ENCODE results near the gene RBM20.
"Not testable (repeated sequence)": the region's sequence is repeated elsewhere in the genome, so short reads cannot be mapped to it uniquely, and the experiment has no call there.

RBM20 gene

DNA sequence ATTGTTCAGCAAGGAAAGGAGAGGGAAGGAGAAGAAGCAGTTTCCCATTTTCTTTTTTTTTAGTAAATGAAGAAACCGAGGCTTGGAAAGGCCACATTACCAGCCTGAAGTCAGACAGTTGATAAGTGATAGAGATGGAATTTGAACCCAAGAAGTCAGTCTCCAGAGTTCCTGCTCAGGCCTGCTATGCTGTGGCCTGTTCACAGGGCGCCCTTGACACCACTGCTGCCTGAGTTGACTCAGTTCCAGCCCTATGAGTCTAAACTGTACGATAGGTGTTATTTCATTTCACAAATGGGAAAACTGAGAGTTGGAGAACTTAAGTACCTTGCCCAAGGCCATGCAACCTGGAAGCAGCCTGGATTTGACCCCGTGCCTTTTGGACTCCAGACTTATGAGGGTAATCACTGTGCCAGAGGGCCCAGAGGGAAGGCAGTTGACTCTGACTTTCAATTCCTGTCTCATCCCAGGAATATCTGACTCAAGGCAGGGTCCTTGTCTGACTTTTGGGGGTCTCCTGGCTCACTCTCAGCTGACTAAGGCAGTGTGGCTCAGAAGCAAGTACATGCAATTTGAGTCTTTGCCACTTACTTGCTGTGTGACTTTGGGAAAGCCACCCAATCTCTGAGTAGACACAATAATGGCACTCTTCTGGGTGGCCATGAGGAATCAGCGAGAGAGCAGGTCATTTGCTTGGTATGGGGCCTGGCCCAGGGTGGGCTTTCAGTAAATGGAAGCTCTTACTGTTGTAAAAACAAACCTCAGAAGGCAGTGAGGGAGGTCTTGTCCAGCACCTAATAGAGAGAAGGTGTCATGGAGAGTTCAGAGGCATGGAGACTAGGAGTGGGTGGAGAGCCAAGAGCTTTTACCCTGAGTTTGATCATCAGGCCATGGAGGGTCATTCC is 17.9 kb upstream of the RBM20 start:
- no peak for DNase-seq

DNA sequence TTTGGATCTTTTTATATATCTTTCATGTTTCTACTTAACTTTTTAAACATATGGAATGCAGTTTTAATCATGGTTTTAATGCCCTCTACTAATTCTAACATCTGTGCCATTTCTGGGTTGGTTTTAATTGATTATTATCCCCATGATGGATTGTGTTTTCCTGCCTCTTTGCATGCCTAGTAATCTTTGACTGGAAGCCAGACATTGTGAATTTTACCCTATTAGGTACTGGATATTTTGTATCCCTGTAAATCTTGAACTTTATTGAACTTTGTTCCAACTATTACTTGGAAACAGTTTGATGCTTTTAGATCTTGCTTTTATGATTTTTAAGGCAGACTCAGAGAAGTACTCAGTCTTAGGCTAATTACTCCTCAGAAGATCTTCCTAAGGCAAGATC is 16.0 kb upstream of the RBM20 start:
- no peak for DNase-seq

DNA sequence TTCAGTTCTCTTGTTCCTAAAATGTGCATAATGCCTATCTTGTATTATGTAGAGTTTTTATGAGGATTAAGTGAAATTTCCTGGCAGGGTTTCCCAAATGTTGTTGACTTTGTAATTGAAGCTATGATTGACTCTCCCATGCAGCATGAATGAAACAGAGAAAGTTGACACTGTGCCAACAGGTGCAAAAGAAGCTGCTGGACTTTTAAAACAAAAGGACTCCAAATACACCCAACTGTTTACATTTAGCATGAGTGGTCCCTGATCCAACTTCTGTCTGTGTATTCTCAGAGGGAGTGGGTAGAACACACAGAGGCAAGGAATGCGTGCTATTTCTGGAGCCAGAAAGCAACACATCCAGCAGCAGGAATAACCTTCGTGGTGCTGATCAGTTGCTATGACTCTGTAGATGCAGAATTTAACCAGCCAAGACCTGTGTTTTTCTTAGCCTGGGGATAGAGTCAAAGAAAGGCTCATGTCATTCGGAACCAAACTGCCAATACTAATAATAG is 14.4 kb upstream of the RBM20 start:
- DNase-seq: no peak

DNA sequence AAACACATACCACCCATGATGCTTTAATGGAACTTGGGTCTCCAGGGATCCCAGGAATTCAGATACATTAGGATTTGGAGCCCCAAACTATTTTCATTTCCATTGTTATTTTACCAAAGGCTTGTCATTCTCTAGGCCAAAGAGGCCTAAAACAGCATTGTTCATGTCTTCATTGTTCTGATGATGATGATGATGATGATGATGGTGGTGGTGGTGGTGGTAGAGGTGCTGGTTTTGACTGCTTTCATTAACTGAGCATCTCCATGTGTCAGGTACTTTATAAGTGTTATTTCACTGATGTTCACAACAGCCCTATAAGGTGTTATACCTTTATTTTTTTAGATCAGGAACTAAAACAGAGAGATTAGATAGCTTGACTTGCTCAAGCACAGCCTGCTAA is 12.2 kb upstream of the RBM20 start:
- DNase-seq: no peak

DNA sequence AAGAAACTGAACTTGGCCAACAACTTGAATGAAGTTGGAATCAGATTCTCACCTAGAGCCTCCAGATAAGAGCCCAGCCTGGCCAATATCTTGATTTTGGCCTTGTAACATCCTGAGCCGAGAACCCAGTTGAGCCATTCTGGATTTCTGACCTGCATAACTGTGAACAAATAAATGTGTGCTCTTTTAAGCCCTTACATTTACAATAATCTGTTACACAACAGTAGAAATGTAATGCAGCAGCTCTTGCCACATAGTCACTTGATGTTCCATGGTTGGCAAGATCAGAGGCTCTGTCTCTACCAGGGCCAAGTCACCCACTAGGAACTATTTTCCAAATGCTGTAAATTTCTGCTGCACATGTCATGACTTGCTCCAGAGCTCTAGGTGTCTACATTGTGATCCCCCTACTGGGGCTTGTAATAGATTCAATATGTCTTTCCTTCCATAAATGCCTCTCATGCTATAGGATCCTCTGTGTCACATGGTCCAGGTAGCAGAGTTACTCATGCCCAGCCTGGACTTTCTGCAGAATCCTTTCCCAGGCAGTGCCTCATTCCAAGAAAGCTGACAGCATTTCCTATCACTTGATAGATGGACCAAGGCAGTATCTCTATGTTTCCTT is 11.4 kb upstream of the RBM20 start:
- no peak for DNase-seq

DNA sequence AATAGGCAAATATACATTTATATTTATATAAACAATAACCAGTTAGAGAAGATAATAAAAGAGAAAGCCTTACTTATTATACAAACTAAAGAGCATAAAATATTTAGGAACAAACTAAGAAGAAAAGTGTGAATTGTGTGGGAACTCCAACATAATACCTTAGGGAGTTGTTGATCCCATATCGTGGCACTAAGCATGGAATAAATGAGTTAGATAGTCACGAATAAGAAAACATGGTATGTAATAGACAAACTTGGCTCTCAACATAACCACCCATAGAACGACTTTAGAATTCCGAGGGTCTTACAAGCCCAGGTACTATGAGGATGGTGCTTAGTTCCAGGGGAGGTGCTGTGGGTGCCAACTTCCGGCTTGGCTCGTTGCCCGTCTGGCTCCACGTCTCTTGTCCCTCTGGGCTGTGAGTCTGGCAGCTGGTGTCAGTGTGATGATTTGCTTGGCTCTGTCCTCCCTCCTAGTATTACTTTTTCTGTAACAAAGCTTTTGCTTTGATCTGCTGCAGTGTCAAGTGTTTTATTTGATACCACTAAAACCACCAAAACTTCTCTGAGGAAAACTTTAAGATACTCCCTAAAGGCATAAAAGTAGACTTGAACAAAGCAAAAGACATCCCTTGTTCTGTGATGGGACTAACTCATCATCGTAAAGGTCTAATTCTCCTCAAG is 9.5 kb upstream of the RBM20 start:
- no peak for DNase-seq

DNA sequence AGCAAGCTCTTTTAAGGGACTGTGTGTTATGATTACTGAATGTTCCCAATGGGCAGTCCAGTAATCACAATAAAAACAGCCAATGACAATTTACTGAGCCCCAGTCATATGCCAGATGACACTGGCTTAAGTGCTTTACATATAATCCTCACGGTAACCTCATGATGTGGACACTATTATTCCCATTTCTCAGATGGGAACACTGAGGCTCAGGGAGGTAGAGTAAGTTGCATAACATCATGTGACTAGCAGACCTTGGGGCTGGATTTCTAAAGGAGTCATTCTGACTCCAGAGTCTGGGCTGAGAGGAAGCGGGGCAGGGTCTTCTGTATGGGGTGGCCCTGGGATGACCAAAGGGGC is 7.6 kb upstream of the RBM20 start:
- no peak for DNase-seq

DNA sequence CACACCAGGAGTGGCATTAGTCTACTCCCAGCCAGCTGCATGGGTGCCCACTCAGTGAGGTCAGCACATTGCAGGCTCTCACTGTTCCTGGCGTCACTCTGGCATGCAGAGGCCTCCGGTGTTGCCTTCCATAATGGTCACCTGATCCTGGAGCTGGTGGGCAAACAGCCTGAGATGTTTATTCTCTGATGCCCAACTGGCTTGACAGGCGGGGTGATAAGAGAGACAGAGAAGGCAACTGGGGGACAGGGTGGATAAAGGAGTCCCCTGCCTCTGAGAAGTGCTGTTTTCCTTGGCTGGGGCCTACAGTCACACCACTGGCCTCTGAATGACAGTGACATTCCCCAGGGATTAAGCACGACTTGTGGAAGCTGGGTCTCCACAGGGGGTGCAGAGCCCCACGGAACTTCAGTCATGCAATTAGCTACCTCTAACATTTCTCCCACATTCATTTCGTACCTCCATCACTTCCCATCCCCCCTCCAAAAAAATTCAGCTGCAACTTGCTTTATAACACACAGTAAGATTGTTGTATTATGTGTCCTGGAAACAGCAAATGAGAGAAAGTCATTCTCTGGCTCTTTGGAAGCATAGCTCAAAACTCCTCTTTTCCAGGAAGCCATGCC is 7.1 kb upstream of the RBM20 start:
- DNase-seq: no peak

DNA sequence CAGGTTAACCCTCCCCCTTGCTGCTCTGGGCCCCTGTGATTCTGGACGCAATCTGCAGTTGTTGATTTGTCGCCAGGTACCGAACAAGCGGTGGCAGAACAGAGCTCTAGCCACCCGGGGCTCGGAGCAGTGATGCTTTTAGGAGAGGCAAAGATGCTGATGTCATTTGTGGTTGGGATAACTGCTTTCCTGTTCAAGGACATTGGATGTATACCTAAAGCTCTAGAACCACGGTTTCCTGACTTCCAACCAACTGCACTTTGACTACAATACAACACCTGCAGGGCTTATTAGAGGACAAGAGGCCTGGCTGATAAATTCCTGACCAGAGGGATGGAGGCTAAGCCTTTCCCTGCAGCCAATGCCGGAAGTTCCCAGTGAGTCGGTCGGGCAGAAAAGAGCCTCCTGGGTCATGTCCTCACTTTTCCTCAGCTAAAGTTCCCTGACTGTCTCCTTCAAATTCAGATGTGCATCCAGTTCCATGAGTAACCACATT is 6.5 kb upstream of the RBM20 start:
- DNase-seq: no peak

DNA sequence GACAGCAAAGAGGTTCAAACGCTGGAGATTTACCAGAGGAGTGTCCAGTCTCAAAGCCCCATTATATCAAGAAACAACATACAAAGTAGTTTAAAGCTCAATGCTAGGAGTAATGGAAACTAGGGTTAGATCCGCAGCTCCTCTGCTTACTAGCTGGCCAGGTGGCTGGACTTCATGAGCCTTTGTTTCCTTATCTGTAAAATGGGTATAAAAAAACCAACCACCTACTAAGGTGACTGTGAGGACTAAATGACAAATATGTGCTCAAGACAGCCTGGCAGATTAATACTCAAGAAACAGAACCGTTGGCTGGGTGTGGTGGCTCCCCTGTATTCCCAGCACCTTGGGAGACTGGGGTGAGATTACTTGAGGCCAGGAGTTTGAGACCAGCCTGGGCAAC is 5.8 kb upstream of the RBM20 start:
- DNase-seq: no peak

DNA sequence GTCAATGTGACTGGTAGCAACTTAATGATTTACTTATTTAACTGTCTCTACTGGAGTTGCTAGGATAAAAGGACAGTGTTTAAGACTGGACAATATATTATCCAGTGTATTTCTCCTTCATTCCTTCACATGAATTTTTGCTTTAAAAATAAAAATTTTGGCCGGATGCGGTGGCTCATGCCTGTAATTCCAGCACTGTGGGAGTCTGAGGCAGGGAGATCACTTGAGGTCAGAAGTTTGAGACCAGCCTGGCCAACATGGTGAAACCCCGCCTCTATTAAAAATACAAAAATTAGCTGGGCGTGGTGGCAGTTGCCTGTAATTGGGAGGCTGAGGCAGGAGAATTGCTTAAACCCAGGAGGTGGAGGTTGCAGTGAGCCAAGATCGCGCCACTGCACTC is 5.1 kb upstream of the RBM20 start:
- not testable (repeated sequence) for DNase-seq

DNA sequence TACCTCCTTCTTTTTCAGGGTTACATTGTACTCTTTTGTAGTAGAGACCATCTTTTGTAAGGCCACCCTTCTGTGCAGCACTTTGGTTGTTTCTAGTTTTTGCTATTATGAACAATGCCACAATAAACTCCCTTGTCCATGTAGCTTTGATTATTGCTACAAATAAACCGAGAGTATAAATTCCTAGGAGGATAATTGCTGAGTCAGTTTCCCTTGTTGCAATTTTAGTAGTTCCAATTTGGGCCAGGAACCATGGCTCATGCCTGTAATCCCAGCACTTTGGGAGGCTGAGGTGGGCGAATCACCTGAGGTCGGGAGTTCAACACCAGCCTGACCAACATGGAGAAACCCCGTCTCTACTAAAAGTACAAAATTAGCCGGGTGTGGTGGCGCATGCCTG is 4.3 kb upstream of the RBM20 start:
- DNase-seq: not testable (repeated sequence)

DNA sequence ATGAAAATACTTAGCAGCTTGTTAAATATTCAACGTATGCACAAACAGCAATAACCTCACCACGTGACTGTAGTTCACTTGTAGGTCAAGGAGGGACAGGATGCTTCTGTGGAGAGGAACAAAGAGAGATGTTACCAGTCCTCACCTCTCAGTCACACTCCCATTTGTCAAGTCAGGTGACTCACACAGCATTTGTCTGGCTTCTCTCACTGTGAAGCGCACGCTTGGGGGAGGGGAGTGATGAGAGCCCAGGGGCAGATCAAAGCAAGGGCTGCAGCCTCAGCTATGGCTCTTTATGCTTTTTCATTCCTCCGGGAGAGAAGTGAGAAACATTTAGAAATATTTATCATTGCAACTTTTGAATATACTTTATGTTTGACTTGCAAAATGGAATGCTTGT is 2.9 kb upstream of the RBM20 start:
- no peak for DNase-seq

DNA sequence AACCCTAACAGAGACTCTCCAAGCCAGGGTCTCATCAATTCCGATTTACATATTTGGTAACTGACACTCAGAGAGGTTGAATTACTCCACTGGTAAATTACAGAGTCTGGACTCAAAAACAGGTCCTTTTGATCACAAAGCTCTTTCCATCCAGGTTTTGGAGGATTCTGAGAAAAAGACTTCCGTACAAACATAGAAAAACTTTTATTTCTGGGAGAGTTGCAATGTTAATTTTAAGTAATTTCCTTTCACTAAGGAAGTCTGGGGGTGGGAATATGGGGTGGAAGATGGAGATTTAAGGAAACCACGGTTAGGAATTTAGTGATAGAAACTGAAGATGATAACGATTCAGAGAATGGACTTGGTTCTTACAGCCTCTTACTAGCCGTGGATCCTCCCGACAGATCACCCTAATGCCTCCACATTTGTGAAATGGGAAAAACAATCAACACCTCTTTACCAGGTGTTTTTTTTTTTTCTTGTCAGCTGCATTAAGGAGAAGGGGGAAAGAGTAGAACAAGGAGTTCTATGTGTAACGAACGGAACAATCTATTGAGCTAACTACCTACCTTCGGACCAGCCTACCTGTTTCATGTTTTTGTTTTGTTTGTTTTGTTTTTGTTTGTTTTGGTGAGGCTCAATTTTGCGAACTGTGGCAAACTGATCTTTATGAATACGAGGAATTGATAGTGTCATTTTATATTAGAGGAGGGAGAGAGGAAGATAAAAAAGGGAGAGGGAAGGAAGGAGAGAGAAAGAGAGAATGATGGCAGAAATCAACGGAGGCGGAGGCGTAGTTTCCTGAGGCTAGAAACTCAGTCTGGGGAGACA is 1.7 kb upstream of the RBM20 start:
- no peak for DNase-seq

DNA sequence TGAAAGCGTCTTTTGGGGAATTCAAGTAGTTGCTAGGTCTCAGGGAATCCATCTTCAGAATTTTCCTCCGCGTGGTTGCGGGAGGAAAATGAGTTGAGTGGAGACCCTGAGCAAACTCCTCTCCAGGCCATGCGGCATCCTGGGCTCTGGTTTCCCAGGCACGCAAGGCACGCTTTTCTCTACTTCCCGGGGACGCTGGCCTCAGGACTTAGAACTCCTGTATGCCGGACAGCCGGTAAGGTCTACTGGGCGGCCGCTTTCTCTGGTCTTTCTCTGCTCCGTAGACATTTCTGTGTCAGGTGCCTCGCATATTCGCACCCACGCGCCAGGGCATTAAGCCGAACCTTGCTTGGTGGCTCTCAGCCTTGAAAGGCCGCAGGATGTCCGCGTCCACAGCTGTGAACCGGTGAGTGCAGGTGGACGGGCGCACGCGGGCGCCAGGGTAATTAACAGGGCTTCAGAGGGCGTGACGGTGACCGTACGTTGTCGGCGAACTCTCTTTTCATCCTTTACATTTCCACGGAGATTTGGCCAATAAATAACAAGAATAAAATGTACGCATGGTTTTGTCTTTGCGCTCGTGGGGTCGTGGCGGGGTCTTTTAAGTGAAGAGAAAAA is 992 bp upstream of the RBM20 start:
- DNase-seq: no peak

DNA sequence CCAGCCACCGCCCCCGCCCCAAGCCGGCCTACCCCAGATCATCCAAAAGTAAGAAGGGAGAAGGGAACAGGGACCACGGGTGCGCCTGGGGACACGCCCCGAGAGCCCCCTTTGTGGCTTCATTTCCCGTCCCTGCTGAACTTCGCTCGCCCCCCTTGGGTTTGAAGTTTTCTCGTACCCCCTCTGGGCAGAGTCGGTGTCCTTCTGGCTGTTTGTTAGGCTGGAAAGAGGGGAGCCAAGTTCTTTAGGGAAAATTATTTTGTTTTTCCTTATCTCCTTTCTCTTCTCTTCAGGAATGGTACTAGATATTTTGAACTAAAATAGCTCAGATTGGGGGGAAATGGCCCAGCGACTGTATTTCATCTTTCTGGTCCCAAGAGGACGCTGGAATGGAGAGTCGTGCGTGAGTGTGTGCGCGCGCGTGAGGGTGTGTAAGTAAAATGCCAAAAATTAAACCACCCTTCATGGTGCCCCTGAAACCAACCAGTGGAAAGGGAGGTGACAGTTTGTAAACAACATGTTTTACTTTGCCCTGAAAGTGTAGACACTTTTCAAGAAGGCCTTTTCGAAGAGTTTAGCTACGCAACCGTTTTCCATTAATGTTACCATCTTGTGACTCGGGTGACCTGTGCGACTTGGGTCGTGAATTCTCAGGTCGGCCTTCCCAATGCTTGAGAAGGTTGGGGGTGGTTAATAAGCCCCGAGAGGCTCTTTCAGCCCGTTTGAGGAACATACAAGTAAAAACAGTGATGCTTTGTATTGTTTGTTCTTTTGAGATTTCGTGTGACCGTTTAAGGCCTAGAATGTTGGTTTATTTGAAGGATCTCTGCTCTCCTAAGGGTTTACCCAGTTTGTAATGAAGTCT is 694 bp downstream of the RBM20 start:
- no peak for DNase-seq

DNA sequence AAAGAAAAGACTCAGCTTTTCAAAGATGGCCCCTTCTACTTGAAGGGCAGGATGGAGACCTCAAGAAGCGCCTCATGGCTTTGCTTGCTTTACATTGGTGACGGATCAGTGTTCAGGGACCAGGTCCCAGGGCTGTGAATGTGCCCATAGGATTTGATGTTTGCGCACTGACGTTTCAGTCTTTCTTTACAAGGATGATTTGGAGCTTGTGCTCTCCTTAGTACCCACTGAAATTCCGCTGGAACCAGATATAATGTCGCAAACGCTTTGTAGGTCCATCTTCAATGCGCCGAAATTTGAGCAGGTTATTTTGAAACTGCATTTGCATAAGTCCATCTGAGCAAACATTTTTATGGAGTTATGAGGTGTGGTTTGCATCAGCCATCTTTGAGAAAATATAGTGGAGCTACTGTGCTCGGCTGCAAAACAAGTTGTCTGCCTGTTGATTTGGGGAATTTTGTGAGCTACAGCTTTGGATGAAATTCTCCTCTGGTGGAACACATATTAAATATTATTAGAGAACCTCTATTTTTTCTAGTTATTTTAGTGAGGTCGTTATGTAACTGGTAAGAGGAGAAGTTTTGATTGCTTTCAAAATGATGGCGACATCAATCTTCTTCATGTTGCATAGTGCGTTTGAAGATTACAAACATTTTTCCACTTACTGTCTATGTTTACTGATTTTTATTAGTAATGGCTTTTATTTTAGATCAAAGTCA is 2.4 kb downstream of the RBM20 start:
- DNase-seq: no peak

DNA sequence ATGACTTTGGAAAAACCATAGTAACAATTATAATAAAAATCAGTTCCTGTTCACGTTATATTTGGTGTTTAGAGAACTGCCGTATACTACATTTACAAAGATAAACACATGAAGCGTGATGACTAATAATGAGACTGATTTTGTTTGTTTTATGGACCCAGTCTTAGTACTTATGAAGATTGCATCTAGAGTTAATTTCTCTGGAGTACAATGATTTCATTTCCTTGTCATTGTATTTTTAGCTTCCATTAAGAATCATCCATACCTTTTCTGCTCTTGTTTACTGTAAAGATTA is 2.9 kb downstream of the RBM20 start:
- no peak for DNase-seq

DNA sequence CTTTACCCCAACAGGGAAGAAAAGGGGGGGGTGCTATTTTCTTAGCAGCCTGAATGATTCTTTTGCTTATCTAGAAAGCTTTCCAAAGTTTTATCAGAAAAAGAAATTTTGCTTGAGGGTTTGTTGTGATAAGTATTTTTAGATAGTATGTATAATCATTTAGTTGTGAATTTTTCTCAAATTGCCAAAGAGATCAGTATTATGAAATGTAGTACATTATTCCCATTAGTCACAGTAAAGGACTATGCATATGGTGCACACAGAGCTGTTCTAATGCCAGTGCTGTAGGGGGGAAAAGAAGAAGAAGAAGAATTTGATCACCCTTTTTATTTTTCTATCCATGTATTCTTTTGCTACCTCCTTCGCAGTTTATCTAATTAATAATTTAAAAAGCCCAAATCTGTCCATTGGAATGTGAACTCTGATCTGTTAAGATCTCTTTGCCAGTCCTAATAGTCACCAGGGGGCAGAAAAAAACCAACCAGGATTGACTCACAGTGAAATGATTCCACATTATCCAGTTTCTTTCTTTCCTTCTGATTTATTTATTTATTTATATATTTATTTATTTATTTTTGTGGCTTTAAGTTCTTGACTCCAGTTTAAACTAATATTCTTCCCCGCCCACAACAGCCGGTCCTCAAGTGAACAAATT is 4.7 kb downstream of the RBM20 start:
- DNase-seq: no peak
